GM12873 (cell line): ENCODE data around the gene DNASE1L2.

ENCODE experiments used
- TF ChIP-seq, protein P1 (sequence below): IDR thresholded peaks from 2 replicates; pipeline ENCODE4 v1.5.1; 2012; ENCODE audit warnings: low read depth, mild to moderate bottlenecking, moderate library complexity, low read length, control low read depth; ENCODE audit not compliant: insufficient read depth; ENCODE audit errors: missing control alignments

DNASE1L2 gene

DNA sequence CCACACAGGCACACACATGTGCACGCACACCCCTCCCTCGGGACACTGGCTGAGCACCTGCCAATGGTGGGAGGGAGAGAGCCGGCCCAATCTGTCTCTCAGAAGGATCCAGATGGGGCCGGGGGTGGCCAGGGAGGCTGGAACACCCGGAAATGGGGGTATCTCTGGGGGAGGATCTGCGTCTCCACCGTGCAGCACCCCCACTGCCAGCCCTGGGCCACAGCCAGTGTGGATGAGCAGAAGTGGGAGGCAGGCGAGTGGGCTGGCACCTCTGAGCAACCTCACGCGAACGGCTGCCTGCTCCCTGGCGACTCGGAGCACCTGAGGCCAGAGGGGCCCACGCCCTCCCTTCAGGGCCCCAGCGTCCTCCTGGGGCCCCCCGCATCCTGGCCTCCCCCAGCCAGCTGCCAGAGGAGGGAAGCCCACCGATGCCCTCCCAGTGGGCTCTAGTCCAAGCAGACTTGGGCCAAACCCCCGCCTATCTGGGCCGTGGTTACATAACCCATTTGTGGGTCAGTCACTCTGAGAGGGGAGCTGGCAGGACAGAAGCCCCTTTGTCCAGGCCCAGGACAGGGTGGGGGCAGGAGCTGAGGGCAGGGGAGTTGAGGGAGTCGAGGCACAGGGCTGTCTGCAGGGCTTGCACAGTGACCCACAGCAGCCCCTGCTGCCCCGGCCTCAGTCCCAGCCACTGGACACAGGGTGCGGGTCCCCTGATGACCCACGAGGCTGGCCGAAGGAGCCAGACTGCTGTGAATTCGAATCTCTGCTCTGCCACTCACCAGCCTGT, 45.4 kb upstream of the DNASE1L2 start:
- TF ChIP-seq, protein P1, sequence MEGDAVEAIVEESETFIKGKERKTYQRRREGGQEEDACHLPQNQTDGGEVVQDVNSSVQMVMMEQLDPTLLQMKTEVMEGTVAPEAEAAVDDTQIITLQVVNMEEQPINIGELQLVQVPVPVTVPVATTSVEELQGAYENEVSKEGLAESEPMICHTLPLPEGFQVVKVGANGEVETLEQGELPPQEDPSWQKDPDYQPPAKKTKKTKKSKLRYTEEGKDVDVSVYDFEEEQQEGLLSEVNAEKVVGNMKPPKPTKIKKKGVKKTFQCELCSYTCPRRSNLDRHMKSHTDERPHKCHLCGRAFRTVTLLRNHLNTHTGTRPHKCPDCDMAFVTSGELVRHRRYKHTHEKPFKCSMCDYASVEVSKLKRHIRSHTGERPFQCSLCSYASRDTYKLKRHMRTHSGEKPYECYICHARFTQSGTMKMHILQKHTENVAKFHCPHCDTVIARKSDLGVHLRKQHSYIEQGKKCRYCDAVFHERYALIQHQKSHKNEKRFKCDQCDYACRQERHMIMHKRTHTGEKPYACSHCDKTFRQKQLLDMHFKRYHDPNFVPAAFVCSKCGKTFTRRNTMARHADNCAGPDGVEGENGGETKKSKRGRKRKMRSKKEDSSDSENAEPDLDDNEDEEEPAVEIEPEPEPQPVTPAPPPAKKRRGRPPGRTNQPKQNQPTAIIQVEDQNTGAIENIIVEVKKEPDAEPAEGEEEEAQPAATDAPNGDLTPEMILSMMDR = no peak

DNA sequence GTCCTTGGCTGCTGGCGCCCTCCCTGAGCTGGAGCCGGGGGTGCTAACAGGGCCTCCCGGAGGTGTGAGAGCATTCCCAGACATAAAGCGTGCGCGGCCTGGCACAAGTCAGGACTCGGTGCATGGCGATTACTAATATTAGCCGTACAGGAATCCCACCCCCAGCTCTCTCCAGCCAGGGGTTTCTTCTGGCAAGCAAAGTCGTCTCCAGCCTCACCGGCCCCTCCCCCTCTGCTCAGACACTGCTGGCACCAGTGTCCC, 44.9 kb upstream of the DNASE1L2 start:
- TF ChIP-seq, protein P1 = no peak

DNA sequence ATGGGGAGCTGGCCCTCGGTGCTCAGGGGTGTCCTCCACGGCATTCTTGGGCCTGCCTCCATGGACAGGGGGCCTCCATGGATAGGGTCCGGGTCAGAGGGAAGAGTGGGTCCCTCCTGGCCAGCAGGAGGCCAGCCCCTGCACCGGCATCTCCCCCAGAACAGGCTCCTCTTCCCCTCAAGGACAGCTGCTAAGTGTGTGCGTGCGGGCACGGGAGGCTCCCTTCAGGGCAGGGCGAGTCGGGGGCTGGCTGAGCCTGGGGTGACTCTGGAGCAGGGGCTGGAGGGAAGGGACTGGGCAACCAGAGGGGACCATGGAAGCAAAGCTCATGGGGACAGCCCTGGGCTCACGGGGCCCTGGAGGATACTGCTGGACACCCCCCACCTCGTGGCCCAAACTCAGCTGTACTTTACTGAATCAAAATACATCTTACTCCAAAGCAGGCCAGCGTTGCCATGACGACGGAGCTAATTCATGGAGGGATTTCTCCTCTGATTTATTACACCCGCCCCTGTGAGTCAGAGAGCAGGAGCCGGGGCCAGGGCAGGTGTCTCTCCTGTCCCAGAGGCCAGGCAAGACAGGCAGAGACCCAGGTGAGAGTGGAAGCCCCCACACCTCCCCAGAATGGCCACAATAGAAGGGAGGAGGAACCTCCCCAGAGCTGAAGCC, 41.9 kb upstream of the DNASE1L2 start:
- TF ChIP-seq, protein P1 = no peak

DNA sequence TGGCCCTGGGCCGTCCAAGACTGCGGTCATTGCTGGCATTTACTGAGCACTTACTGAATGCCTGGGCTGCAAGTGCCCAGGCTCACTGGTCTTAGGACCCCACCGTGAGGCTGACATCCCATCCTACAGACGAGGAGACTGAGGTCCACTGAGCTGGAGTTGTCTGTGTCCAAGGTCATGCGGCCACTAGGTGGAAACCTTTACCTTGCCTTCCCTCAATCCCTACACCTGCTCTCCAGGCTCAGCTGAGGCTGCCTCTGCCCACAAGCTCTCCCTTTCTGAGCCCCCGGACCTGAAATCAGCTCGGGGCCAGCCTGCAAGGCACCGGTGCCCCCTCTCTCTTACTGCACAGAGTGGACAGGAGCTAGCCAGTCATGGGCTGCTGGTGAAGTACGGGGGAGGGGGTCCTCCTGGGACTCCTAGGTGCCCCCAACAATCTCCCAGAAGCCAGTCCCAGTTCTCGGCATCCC, 41.4 kb upstream of the DNASE1L2 start:
- TF ChIP-seq, protein P1 = peak; percentile 76

DNA sequence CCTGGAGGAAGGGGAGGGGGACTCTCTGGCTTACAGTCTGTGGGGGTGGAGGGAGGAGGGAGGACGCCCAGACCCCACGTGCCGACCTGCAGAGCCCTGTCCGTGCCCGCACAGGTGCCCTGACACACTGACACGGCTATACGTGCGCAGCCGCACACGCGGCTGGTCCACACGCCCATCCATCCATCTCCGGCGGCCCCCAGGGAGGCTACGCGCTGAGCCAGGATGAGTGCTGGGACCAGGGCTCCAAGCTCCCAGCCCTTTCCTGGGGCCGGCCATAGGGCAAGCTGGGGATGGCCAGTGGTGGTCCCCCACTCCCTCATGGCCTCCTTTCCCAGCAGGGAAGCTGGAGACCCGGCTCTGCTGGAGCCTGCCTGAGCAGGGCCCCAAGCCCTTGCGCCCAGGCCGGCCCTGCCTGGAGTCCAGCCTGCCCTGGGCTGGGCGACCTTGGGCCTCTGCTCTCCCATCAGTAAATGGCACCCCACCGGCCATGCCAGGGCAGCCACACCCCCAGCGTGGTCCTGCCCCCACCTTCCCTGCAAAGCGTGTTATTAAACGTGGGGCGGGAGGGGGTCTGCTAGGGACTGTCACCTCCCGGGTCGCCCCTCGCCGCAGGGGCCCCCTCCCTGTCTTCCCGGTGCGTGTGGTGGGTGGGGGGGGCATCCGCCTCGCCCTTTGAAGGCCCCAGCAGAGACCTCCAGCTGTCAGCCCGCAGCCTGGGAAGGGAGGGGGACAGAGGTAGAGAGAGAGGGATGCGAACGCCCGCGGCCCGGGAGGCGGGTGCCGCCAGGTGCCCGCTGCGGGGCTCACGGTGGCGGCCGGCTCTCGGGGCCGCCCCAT, 40.7 kb upstream of the DNASE1L2 start:
- TF ChIP-seq, protein P1 = no peak

DNA sequence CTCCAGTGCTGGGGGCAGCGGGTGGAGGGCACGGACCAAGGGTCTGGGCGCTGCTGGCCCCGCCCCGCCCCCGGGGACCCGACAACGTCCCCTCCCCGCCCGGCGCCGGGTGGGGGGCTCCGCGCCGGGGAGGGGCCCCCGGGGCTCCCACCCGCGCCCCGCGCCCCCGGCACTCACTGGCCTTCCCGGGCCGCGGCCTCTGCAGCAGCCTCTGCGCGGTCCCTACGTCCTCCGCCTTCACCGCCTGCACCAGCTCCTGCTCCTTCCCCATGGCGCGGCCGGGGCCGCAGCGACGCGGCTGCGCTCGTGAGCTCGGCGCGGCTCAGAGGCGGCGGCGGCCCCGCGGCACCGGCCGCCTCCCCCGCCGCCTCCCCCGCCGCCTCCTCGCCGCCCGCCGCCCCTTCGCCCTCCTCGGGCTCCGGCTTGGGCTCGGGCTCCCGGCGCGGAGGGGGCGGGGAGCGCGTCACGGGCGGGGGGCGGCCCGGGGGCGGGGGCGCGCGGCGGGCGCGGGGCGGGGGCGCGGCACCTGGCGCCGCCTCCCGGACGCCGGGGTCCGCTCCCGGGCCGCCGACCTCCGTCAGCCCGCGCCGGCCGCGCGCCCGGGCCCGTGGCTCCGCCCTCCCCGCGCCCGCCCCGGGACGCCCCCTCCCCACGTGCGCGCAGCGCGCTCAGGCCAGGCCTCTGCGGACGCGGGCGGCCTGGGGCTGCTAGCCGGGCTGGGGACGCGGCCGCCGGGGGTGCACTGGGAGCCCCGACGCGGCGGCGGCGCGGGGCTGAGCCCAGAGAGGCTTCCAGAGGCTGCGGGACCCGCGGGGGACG, 39.9 kb upstream of the DNASE1L2 start, which contains the start of gene CASKIN1:
Gene CASKIN1, minus strand, starts transcription at position 444 of the 819 bp plus-strand sequence. Its CDS starts 173 bp downstream, at position 271.
- TF ChIP-seq, protein P1 = no peak
